ENCODE results near the gene SLC35E1. TPM values are rescaled to one million over a fixed set of nuclear protein-coding genes. Genes with fewer than 3 reads are reported as not detected.

The SLC35E1 gene
- polyA plus RNA-seq, 1 of the 3 experiments (the other 2 are of a cell fraction) = 23.5 TPM

DNA sequence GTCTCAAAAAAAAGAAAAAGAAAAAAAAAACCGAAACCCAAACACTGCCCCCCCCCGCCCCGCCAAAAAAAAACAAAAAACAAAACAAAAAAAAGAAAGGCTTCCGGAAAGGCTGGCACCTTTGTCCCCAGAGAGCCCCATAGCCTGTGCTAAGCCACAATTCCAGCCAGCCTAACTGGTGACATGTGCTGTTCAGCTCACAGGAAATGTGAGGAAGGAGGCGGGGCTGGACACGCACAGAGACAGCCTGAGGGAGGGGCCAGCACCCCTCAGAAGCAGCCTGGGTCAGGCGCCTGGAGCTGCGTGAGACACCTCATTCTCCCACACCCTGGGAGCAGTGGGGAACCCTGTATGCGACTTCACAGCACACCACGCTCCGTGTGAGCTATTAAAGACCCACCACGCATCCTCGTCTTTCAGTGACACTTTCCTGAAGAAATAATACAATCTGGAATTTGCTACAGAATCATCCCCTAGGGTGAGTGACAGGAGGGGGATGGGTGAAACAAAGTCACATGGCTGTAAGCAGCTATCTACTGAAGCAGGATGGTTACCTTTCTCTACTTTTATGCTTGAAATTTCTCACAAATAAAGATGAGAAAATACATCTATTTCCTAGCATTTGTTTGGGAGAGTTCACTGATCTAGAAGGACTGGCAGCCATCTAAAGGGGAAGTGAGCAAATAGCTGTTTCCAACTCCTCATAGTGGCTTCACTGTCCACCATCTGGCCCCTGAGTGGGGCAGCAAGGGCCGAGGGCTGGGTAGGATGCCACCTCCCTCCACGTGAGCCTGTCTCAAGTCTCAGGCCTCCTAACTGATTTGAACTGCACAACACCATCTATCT lies 12.3 kb upstream of the SLC35E1 start:
- H3K4me2 ChIP-seq = peak overlapping the region; percentile 62; the same call in 1 of the 2 replicates
- peaks cover 100% of the 10 kb centered on the region for H3K79me2 ChIP-seq (ENCODE audit: insufficient read depth)
- no peaks in the 10 kb centered on the region for H3K9me3 ChIP-seq
- ChIA-PET CTCF (interaction anchor here (0.6 to 0.9 kb wide), 3 partner anchors 44 to 670 kb away, joined by 3 read pairs; partner anchors contain the start of gene SMIM7), POLR2A (interaction anchor here (1.1 to 1.3 kb wide), 2 partner anchors 12 to 15 kb away, joined by 4 read pairs; partner anchors contain the start of gene SLC35E1)
- H3K4me3 ChIP-seq (ENCODE audit: low read depth in 2 of 2, low read length in 1 of 2) = peak overlapping the region in 1 of 2 experiments; percentile 6; a peak in 1 of 4 replicates
- peak; percentile 90 for DNase-seq
- 23% methylated on average over 13 of the region's 15 CpGs for WGBS (ENCODE audit: low lambda C conversion rate)
- TF ChIP-seq MAX (IDR thresholded peaks at IDR 0.05; ENCODE audit: low read depth) (peak; percentile 71), RXRA (IDR thresholded peaks at IDR 0.05; ENCODE audit: borderline replicate concordance, low read depth) (no peak), CHD2 (IDR thresholded peaks at IDR 0.05; ENCODE audit: low read length, partially characterized antibody) (peak; percentile 16), MXI1 (IDR thresholded peaks at IDR 0.05; ENCODE audit: low read depth, low read length) (peak; percentile 97), PBX3 (IDR thresholded peaks at IDR 0.05) (peak; percentile 66; the same call in 1 of the 2 replicates)
- TF ChIP-seq, protein P1, sequence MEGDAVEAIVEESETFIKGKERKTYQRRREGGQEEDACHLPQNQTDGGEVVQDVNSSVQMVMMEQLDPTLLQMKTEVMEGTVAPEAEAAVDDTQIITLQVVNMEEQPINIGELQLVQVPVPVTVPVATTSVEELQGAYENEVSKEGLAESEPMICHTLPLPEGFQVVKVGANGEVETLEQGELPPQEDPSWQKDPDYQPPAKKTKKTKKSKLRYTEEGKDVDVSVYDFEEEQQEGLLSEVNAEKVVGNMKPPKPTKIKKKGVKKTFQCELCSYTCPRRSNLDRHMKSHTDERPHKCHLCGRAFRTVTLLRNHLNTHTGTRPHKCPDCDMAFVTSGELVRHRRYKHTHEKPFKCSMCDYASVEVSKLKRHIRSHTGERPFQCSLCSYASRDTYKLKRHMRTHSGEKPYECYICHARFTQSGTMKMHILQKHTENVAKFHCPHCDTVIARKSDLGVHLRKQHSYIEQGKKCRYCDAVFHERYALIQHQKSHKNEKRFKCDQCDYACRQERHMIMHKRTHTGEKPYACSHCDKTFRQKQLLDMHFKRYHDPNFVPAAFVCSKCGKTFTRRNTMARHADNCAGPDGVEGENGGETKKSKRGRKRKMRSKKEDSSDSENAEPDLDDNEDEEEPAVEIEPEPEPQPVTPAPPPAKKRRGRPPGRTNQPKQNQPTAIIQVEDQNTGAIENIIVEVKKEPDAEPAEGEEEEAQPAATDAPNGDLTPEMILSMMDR (IDR thresholded peaks at IDR 0.05) = no peak
- H3K9me2 ChIP-seq = no peaks in the 10 kb centered on the region
- peaks cover 8% of the 10 kb centered on the region for H3F3A ChIP-seq (replicated peaks; ENCODE audit: insufficient read depth)
- peaks cover 50 to 85% of the 10 kb centered on the region in 2 experiments for H3K4me1 ChIP-seq (ENCODE audit: control insufficient read depth in 1 of 2, insufficient read depth in 2 of 2, low read depth in 1 of 2, low read length in 1 of 2)
- H3K9ac ChIP-seq = no peak overlapping the region
- H3K36me3 ChIP-seq (replicated peaks in 1 of 2; ENCODE audit: control insufficient read depth in 1 of 2, insufficient read depth in 2 of 2, low read length in 1 of 2) = peaks cover 0 to 6% of the 10 kb centered on the region in 2 experiments
- H3K27me3 ChIP-seq (ENCODE audit: insufficient read depth) = no peaks in the 10 kb centered on the region
- peak overlapping the region; percentile 61 to 74 for H3K27ac ChIP-seq (ENCODE audit: low read depth in 2 of 2, low read length in 1 of 2)
- peaks cover 98% of the 10 kb centered on the region for H4K20me1 ChIP-seq (ENCODE audit: insufficient read depth)
- H2AFZ ChIP-seq (ENCODE audit: low read depth) = no peak overlapping the region

DNA sequence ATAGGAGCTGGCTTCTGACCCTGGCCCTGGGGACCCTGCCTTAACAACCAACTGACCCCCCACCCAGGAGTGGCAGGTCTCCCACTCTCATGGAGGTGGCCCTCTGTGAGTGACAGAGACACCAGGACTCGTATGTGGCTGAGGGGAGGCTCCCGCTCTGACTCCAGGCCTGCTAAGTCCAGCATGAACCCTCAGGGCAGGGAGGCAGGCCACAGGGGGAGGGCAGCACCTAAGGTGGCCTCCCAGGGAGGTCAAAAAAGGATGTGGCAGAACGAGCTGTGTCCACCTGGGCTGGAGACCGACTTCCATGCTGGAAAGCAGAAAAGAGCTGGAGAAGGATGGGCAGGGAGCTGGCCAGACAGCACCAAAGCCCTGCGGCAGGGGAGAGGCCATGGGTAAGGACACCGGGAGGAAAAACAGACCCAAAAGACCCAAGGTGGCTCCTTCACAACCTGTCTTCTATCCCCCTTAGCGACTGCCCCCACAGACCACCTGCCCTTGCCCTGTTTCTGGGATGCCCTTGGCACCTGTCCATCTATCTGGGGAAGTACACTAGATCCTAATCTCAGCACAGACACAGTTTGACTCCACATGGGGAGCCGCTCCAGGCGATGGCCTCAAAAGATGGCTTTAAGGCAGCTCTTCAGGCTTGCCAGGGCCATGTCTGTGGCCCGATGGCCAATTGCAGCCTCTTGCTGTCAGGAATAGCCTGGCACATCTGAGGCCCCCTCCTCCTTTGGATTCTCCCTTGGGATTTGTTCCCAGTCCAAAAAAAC lies 10.5 kb upstream of the SLC35E1 start:
- H3K36me3 ChIP-seq (replicated peaks in 1 of 2; ENCODE audit: control insufficient read depth in 1 of 2, insufficient read depth in 2 of 2, low read length in 1 of 2) = peaks cover 4 to 14% of the 10 kb centered on the region in 2 experiments
- H3K27ac ChIP-seq (ENCODE audit: low read depth in 2 of 2, low read length in 1 of 2) = peak overlapping the region in 1 of 2 experiments; percentile 74; a peak in 3 of 4 replicates
- ChIA-PET CTCF (interaction anchor here (1.0 to 1.9 kb wide), 2 partner anchors 9 to 78 kb away, joined by 3 to 7 read pairs; partner anchors contain the start of gene SMIM7), POLR2A (interaction anchor here (1.7 kb wide), 1 partner anchor 10 kb away, joined by 7 read pairs; no protein-coding TSS in a partner anchor)
- no peak for TF ChIP-seq TAF1 (IDR thresholded peaks at IDR 0.05; ENCODE audit: borderline replicate concordance, low read depth, low read length)
- peak; percentile 63; the same call in 1 of the 2 replicates for TF ChIP-seq GATA2 (CRISPR knock-in tag; IDR thresholded peaks at IDR 0.05)
- no peak for TF ChIP-seq IRF3 (IDR thresholded peaks at IDR 0.05; ENCODE audit: low read depth, low read length)
- TF ChIP-seq SIN3A (IDR thresholded peaks at IDR 0.05; ENCODE audit: borderline replicate concordance, low read depth, low read length) = no peak
- TF ChIP-seq EP300 (IDR thresholded peaks at IDR 0.05; ENCODE audit: borderline replicate concordance in 1 of 2, low read depth in 1 of 2, low read length in 1 of 2) = peak in 1 of 2 experiments; percentile 37; a peak in 1 of 4 replicates
- TF ChIP-seq FOSL2 (IDR thresholded peaks at IDR 0.05; ENCODE audit: borderline replicate concordance, low read depth) = no peak
- no peak for TF ChIP-seq SMC3 (IDR thresholded peaks at IDR 0.05; ENCODE audit: low read depth, low read length)
- no peak for TF ChIP-seq EZH2phosphoT487 (IDR thresholded peaks at IDR 0.05; ENCODE audit: borderline replicate concordance, low read depth)
- peak; percentile 55; the same call in 1 of the 2 replicates for TF ChIP-seq MXI1 (IDR thresholded peaks at IDR 0.05; ENCODE audit: low read depth, low read length)
- no peak for TF ChIP-seq RCOR1 (IDR thresholded peaks at IDR 0.05; ENCODE audit: low read length)
- WGBS (ENCODE audit: low lambda C conversion rate) = 81% methylated on average over 5 of the region's 10 CpGs
- DNase-seq = peak; percentile 48
- peaks cover 98% of the 10 kb centered on the region for H4K20me1 ChIP-seq (ENCODE audit: insufficient read depth)
- H3K27me3 ChIP-seq (ENCODE audit: insufficient read depth) = no peaks in the 10 kb centered on the region
- H3K4me3 ChIP-seq (ENCODE audit: low read depth in 2 of 2, low read length in 1 of 2) = no peak overlapping the region
- no peak overlapping the region for H2AFZ ChIP-seq (ENCODE audit: low read depth)
- no peak overlapping the region for H3K4me2 ChIP-seq
- peaks cover 8% of the 10 kb centered on the region for H3F3A ChIP-seq (replicated peaks; ENCODE audit: insufficient read depth)
- no peak overlapping the region for H3K9ac ChIP-seq
- H3K79me2 ChIP-seq (ENCODE audit: insufficient read depth) = peaks cover 98% of the 10 kb centered on the region
- H3K9me3 ChIP-seq = no peaks in the 10 kb centered on the region
- peaks cover 32 to 67% of the 10 kb centered on the region in 2 experiments for H3K4me1 ChIP-seq (ENCODE audit: control insufficient read depth in 1 of 2, insufficient read depth in 2 of 2, low read depth in 1 of 2, low read length in 1 of 2)
- no peaks in the 10 kb centered on the region for H3K9me2 ChIP-seq
